GM19023 (cell line): ENCODE data around the gene CASP12.
"Not testable (repeated sequence)": the region's sequence is repeated elsewhere in the genome, so short reads cannot be mapped to it uniquely, and the experiment has no call there.

Experiments
- ATAC-seq: cut with Tn5 transposase; IDR thresholded peaks from one replicate; pipeline ENCODE4 v1.9.1; 2021; ENCODE audit warnings: mild to moderate bottlenecking, moderate library complexity; ENCODE audit not compliant: unreplicated experiment

CASP12 gene

DNA sequence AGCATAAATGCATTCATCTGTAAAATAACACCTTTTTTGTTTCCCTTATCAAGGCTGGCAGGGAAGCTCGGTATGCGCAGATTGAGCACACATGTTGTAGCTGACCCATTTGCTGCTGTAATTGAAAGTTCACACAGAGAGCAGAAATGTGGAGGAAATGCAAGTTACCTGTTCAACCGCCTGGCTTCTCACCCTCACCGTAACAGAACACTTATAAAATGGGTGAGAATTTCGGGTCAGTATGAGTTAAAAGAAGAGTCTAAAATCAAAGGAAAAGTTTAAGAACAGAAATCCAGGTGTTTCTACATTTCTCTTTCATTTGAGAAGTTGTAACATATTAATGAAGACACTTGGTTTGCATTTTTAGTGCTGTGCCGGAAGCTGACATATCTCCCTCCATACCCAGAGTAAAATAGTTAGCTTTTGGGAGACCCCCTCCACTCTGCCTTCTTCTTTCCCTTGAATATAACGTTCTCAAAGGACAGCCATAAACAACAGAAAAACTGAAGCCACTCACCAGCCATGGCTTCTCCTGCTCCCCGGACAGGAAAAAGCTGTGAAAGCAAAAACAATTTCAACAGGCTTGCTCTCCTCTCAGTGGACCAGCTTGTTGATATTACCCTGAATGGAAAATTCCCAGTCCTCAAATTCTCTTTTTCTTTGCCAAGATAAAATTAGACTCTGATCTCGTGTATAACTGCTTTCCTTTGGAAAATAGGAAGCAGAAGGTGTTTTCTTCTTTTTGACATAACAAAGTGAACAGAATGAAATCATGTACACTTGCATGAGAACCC lies at the start of gene CASP12:
TSS of gene CASP12 (minus strand) at position 570 of the 794 bp plus-strand sequence.
- ATAC-seq, result peak; percentile 59

DNA sequence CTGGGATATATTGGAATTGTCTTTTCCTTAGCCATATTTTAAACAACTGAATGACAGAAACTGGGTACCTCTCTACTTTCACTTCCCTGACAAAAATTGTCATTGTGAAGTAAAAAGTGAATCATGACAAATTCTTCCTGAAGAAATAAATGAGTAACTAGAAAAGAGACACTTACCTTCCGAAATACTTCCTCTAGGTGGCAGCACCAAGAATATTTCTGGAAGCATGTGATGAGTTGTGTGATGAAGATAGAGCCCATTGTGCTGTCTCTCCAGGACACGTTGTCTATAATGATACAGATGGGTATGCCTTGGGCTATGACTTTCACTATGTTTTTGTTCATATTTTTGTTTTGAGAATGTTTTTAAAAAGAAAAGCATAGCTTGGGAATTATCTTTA lies 48.6 kb upstream of the CASP12 start:
- peak; percentile 96 for ATAC-seq

DNA sequence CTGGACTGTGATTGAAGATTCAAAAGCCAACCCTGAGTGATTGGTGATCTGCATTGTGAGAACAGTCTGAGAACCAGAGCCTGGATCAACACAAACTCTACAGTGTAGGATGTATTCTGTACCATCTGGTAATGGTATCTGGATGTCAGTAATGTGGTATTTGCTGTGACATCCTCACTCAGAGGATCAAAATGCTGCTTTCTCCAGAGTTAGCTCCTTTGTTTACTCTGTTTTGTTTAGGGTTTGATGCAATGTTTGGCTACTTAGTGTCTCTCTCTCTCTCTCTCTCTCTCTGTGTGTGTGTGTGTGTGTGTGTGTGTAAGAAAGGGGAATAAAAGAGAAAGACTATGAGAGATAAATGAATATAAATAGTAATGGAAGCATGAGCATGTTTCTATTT lies 45.8 kb upstream of the CASP12 start:
- ATAC-seq, result no peak

DNA sequence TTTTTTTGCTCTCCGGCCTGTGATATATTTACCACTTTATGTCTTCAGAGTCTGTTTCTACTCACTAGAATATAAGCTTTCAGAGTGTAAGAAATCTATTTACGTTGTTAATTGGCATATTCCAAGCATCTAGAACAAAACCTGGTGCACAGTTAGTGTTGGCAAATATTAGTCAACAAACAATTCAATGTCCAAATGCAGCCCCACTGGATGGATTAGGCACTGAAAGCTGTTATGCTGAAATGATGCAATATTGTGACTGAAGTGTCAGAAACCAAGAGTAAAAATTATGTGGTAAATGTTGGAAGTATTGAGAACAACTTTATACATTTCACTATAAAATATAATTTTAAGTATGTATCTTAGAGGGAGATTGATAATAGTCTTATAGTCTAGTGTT lies 45.3 kb upstream of the CASP12 start:
- no peak for ATAC-seq

DNA sequence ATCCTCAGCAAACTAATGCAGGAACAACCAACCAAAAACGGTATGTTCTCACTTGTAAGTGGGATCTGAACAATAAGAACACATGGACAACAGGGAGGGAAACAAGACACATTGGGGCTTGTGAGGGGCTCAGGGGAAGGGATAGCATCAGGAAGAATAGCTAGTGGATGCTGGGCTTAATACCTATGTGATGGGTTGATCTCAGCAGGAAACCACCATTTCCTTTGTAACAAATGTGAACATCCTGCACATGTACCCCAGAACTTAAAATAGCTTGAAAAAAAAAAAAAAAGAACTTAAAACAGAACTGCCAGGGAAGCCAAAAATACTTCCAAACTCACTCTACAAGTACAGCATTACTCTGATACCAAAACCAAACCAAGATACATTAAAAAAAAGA lies 36.3 kb upstream of the CASP12 start:
- no peak for ATAC-seq

DNA sequence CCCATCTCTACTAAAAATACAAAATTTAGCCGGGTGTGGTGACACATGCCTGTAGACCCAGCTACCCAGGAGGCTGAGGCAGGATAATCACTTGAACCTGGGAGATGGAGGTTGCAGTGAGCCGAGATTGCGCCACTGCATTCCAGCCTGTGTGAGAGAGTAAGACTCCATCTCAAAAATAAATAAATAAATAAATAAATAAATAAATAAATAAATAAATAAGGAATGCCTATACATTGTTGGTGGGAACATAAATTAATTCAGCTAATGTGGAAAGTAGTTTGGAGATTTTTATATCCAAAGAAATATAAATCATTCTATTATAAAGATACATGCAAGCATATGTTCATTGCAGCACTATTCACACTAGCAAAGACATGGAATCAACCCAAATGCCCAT lies 35.8 kb upstream of the CASP12 start:
- not testable (repeated sequence) for ATAC-seq

DNA sequence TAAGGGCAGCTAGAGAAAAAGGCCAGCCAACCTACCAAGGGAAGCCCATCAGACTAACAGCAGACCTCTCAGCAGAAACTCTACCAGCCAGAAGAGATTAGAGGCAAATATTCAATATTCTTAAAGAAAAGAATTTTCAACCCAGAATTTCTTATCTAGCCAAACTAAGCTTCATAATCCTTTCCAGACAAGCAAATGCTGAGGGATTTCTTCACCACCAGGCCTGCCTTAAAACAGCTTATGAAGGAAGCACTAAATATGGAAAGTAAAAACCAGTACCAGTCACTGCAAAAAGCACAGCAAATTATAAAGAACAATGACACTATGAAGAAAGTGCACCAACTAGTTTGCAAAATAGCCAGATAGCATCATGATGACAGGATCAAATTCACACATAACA lies 30.6 kb upstream of the CASP12 start:
- ATAC-seq, result no peak

DNA sequence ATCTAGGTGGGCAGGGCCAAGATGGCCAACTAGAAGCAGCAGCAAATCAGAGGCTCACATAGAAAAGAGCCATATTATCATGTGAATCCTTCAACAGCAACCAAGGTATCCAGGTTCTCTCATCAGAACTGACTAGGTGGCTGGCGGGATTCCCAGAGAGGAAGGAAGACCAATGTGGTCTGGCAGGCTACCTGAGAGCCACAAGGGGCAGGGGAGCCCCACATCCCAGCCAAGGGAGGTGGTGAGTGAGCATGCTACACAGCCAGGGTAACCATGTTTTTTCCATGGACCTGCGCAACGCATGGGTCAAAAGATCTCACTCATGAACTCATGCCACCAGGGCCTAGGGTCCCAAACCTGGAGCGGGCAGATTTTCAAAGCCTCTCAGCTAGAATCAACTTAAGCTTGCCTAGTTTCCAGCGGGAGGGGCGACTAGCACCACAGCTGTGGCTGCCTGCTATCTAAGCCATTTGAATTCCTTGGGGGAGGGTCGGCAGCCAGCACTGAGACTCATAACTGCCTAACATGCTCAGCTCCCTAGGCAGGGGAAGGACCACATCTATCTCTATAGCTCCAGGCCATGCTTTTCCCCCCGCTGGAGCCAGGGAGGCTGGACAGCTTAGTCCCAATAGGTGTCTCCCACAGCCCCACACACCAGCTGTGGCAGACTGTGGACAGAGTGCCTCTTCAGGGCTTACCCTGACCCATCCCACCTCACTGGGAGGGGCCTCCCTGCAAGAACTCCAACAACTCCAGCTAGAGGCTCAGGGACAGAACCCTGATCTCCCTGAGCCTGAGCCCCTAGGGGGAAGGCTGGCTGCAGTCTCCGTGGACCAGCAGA lies 28.7 kb upstream of the CASP12 start:
- no peak for ATAC-seq

DNA sequence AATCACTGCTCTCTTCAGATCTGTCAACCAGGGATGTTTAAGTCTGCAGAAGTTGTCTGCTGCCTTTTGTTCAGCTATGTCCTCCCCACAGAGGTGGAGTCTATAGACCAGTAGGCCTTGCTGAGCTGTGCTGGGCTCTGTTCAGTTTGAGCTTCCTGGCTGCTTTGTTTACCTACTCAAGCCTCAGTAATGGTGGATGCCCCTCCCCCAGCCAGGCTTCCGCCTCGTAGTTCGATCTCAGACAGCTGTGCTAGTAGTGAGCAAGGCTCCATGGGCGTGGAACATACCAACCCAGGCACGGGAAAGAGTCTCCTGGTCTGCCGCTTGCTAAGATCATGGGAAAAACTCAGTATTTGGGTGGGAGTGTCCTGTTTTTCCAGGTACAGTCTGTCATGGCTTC lies 27.6 kb upstream of the CASP12 start:
- no peak for ATAC-seq

DNA sequence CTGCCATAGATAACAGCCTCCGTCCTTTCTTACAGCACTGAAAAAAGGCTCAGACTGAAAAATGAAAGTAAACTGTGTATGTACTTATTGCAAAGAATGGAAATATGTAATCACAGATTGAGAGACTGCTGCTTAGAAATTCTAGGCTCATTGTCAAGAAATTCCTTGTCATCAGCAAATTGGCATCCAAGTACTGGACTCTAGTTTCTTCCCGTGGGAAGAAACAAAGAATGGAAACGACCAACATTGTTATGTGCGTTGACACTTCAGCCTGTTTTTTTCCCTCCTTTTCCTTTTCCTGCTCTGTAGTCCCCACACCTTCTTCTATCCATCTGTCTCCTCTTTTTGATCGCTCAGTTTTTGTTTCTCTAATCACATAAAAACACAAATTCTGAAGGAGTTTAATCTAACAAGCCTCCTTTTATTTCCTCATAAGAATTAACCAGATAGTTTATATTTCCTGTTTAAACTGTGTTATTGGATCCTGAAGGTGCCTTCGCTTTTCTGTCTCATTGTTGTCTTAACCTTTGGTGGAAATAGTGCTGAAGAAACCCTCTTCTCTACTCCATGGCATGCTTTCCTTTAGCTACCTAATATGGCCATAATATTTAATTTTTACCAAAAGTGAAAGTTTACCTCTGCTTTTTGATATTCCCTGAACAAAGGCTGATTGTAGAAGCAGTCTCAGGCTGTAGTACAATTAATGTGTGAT lies 20.0 kb upstream of the CASP12 start:
- ATAC-seq, result peak; percentile 76

DNA sequence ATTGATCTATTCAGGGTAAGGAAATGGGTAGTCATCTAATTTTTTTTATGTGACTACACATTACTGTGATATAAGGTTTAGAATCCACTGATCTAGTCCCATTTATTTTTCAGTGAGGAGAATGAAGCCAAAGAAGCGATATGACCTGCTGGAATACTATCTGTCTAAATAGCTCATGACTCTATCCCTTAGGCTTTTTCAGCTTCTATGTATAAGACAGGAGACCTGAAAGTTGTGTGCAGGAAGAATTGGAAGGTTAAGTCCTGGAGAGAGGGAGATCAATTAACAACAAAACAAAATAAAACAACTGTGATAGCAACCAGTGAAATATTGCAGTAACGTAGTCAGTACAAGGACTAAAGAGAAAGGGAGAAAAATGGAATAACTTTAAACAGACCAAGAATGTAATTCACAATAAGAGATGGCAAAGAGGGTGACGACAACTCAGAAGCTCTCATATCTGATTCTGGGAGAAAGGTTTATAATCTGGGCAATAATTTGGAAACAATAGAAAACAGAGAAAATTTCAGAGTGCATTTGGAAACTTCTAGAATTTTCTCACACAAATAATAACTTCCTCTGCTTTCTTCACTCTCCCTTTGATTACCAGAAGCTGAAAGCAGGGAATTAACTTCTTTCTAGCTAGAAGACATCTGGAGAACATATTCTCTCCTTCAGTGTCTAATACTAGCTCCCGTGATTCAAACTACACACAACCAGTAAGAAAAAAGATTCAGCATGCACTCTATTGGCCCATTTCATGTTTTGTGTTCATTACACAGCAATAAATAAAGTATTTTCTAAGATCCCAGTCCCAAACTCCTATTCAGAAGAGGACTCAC lies 19.2 kb upstream of the CASP12 start:
- peak; percentile 42 for ATAC-seq

DNA sequence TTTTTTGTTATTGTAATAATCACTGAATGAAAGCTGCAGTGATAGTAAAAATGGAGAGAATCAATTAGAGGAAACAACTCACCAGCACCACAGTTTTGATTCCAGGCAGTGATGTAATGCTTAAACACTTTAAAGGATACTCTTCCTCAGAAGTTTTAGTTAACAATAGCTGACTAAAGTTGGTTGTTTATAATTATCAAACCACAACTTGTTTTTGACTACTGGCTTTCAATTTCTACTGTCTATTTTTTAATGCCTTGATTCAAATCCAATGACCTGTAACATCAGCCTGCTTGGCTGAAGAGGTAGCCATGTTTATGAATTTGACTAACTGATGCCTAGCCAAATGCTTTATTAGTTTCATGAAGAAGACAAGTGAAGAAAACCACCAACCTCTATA lies 18.2 kb upstream of the CASP12 start:
- ATAC-seq, result no peak

DNA sequence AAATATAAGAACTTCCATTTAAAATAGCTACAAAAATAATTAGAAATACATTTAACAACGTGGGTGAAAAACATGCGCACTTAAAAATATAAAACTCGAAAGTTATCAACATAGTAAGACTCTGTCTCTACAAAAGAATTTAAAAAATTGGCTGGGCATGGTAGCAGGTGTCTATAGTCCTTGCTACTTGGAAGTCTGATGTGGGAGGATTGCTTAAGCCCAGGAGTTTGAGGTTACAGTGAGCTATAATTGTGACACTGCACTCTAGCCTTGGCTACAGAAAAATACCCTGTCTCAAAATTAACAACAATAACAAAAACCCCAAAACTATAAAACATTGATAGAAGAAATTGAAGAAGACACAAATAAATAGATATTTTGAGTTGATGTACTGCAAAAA lies 13.8 kb upstream of the CASP12 start:
- ATAC-seq, result no peak

DNA sequence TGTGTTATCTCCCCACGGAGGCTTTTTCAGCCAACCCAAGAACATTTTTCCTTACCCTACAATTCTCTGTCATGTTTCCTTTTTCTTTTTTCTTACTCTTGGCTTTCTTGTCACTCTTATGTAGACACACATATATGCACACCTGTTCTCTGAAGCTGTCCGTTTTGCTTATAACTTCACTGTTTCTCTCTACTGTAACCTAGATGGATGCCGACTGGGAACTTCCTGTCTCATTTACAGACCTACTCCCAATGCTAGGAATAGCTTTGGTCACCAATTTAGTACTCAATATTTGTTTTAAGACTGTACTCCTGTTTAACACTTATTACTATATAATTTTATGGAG lies 9.9 kb upstream of the CASP12 start:
- no peak for ATAC-seq

DNA sequence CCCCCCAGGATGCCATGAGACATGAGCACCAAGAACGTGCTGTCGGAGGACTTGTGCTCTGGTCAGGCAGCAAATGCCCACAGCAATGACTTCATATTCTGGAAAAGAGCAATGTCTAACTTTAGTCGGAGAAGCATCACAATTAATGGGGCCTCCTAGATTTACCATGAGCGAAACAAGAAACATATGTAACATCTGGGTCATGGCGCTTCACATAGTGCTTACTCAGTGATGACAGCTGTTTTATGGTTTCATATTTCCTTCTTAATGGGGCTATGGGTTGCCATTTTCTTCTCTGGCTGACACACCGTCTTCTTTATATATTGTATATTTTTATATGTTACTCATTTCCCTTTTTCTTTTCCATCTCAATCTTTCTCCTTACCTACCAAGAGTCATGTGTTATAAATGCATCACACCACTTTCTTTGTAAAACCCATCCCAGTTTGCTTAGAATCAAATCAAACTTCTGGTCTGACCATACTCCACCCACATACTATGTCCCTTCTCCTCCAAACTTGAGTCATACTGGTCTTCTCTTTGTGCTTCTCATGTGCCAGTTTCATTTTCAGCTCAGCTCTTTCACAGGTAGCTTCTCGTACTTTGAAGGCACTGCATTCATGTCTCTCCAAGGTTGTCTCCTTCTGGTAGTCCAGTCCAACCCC lies 9.4 kb upstream of the CASP12 start:
- peak; percentile 96 for ATAC-seq

DNA sequence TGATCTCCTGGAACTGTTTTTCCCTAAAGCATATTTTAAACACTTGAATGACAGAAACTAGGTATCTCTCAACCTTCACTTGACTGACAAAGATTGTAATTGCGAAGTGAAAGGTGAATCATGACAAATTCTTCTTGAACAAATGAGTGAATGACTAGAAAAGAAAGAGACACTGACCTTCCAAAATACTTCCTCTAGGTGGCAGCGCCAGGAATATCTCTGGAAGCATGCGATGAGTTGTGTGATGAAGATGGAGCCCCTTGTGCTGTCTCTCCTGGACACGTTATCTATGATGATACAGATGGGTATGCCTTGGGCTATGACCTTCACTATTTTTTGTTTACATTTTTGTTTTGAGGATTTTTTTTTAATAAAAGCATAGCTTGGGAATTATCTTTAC lies 7.0 kb upstream of the CASP12 start:
- ATAC-seq, result no peak

DNA sequence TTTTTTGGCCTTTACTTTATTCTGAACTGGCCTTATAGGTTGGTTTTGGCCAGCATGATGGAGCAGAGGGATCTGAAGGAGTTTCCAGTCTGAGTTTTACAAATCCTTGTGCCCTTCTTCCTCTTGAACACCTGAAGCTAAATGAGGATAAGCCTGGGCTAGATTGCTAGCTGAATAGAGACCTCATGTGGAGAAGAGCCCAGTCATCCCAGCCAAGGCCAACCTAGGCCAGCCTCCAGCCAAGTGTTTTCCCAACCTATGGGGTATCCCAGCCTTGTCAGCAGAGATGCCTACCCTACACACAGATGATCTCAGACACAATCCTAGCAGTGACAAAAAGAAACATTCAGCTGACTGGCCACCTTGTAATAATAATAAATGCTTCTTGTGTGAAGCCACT lies 966 bp upstream of the CASP12 start:
- no peak for ATAC-seq

DNA sequence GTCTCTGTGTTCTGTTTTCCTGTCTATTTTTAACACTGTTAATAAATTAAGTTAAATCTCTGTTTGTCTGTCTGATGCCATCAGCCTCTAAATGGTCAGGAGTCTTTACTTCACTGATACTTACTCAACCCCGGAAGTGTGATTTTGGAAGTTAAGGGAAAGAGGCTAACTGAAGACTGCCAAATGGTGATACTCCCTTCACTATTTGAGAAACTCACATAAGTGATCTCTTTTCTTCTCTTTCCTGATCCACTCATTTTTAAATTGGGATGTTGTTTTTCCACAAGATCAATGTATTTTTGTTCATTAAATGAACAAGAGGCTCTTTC lies 389 bp upstream of the CASP12 start:
- ATAC-seq, result no peak

DNA sequence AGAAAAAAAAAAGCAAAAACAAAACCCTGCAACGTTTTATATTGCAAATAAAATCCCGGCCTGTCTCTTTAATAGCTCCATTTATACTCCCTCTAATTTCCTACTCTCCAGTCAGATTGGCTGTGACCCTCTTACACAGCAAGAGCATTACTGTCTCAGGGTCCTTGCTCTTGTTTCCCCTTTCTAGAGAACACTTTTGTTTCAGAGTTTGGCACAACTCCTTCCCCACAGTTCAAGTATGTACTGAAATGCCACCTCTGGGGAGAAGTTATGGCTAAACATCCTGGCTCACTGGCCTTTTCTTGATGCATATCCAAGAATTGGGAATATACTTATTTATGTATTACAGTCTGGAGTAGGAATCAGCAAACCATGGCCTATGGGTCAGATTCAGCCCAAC lies 2.6 kb downstream of the CASP12 start:
- ATAC-seq, result no peak

DNA sequence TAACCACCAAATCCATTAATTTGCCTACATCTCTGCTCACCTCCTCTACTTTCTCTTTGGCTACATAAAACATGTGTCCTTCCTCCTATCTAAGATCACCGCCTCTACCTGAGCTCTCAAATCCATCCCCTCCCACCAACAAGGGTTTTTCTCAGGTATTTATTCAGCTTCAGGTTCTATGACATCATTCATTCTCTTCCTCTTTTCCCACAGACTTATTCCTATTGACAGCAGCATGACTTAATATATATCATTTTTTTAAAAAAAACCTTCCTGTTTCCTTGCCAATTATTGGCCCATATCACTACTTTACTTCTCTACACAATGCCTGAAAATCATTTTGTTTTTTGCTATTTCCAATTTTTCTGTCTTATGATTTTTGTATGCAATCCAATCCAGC lies 4.4 kb downstream of the CASP12 start:
- no peak for ATAC-seq
